Transverse colon (tissue), 4 donors: Measurements from ENCODE around the gene CFAP299.

Experiments used
- CTCF ChIP-seq, 5 experiments: fragments of 200-600 bp in 3 of 5; fragments of 450-650 bp in 2 of 5; sonication (generic) in 3 of 5; IDR thresholded peaks; 1 replicate in 2 of 5; 2 replicates in 3 of 5; pipeline ENCODE4 v1.5.1; 2016 to 2017; ENCODE audit warnings: antibody characterized with exemption in 5 of 5, inconsistent platforms in 3 of 5, mild to moderate bottlenecking in 2 of 5, moderate library complexity in 1 of 5
- EP300 ChIP-seq: sonication (generic); formaldehyde crosslinking; IDR thresholded peaks from one replicate; pipeline ENCODE4 v1.6.1; 2017; ENCODE audit warnings: antibody characterized with exemption, low read depth
- POLR2A ChIP-seq: fragments of 450-650 bp; IDR thresholded peaks from one replicate; pipeline ENCODE4 v1.6.1; 2016; ENCODE audit warnings: antibody characterized with exemption, mild to moderate bottlenecking, moderate library complexity
- POLR2AphosphoS5 ChIP-seq, 3 donors: sonication (generic); formaldehyde crosslinking; IDR thresholded peaks; one replicate each; pipeline ENCODE4 v1.6.1; 2016; ENCODE audit warnings: antibody characterized with exemption in 3 of 3

GRCh38 chr4:80529026-80529425 lies 193.5 kb downstream of the CFAP299 start:
- TF ChIP-seq CTCF (IDR thresholded peaks at IDR 0.05): no peak
- TF ChIP-seq POLR2AphosphoS5 (IDR thresholded peaks at IDR 0.05): no peak
- TF ChIP-seq EP300: no peak
- no peak for TF ChIP-seq POLR2A
